ENCODE measurements around the gene CCIN.

DNA sequence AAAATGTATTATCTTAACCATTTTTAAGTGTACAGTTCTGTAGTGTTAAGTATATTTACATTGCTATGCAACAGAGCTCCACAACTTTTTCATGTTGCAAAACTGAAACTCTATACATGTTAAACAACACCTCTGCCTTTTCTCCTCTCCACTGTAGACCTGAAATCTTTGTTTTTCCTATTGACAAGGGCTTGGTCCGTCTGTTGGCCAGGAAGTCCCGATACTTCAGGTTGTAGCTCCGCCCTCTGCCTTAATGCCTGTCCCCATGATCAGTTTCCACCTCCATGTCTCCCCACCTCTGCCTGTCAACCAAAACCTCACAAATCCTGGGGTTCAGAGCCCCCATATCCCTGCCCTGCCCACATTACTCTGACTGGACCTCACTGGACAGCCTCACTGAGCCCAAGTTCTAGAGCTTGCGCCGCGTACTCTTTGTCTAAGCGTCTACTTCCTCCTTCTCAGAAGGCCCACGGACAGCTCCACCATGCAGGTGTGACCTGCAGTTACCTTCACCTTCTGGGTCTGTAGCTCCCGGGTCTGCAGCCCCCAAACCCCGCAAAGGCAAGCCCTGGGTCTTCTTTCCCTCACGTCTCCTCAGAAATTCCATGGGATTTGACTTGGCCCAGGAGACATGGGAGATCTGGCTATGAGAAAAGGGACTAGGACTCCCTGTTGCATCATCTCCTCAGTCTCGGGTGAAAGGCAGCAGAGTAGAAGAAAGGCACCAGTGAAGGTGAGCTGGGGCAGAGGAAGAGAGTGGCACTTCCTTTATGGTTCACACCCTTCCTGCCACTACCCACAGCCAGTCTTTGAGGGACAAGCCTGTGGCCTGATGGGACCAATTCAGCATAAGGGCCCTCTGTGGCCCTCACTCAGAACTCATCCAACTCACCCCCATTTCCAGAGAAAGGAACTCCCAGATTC lies 24.6 kb upstream of the CCIN start:
- TF ChIP-seq CTCF (IDR thresholded peaks at IDR 0.05) (no peak), POLR2A (IDR thresholded peaks at IDR 0.05) (no peak)
